GM18499 (cell line): ENCODE data around the gene RADIL.
"Not testable (repeated sequence)": the region's sequence is repeated elsewhere in the genome, so short reads cannot be mapped to it uniquely, and the experiment has no call there.

Source experiments
- ATAC-seq: cut with Tn5 transposase; IDR thresholded peaks from one replicate; pipeline ENCODE4 v1.9.1; 2021; ENCODE audit warnings: moderate number of reproducible peaks; ENCODE audit not compliant: insufficient read depth, unreplicated experiment

The RADIL gene

DNA sequence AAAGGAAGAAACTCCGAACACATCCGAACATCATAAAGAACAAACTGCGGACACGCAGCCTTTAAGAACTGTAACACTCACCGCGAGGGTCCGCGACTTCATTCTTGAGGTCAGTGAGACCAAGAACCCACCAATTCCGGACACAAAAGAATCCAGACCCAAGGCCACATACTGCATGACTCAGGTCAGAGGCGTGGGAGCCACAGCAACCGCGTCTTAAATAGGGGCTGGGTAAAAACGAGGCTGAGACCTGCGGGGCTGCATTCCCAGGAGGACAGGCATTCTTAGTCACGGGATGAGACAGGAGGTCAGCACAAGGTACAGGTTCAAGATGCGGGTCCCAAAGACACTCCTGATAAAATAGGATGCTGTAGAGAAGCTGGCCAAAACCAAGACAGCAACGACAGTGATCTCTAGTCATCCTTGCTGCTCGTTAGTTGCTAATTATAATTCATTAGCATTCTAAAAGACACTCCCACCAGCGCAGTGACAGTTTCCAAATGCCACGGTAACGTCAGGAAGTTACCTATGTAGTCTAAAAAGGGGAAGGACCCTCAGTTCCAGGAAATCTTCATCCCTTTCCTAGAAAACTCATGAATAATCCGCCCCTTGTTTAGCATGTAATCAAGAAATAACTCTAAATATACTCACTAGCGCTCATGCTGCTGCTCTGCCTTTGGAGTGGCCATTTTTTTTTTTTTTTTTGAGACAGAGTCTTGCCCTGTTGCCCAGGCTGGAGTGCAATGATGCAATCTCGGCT is 88.7 kb downstream of the RADIL start:
- no peak for ATAC-seq

DNA sequence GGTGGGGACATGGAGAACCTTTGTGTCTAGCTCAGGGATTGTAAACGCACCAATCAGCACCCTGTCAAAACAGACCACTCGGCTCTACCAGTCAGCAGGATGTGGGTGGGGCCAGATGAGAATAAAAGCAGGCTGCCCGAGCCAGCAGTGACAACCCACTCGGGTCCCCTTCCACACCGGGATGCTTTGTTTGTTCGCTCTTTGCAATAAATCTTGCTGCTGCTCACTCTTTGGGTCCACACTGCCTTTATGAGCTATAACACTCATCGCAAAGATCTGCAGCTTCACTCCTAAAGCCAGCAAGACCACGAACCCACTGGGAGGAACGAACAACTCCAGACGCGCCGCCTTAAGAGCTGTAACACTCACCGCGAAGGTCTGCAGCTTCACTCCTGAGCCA is 89.3 kb downstream of the RADIL start:
- ATAC-seq, result not testable (repeated sequence)

DNA sequence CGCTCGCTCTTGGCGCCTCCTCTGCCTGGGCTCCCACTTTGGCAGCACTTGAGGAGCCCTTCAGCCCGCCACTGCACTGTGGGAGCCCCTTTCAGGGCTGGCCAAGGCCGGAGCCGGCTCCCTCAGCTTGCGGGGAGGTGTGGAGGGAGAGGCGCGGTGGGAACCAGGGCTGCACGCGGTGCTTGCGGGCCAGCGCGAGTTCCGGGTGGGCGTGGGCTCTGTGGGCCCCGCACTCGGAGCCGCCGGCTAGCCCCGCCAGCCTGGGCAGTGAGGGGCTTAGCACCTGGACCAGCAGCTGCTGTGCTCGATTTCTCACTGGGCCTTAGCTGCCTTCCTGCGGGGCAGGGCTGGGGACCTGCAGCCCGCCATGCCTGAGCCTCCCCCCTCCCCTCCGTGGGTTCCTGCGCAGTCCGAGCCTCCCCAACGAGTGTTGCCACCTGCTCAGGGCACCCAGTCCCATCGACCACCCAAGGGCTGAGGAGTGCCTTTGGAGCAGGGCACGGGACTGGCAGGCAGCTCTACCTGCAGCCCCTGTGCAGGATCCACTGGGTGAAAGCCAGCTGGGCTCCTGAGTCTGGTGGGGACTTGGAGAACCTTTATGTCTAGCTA is 90.0 kb downstream of the RADIL start:
- ATAC-seq, result not testable (repeated sequence)

DNA sequence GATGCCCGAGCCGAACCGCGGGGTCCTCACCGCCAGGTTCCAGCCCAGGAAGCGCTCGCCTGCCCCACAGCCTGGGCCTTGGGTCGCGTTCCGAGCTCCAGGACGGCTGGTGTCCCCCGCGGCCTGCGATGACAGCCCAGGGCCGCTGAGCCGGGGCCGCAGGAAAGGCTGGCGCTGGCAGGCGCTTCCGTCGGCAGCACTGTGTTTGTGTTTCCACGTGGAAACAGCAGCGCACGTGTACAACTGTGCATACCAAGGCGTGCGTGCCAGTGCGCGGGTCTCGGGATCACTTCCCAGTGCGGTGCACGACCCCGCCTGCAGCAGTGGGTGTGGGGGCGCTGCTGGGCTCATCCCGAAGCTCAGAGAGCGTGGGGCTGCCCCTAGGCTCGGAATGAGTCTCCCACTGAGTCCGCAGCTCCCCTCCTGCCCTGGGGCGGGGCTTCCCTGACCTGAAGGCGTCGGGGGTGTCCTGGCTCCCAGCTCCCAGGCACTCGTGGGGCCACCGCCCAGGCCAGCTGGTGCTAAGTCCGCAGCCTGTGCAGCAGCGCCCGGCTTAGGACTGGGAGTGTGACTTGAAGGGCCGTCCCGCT is 90.9 kb downstream of the RADIL start:
- ATAC-seq, result no peak

DNA sequence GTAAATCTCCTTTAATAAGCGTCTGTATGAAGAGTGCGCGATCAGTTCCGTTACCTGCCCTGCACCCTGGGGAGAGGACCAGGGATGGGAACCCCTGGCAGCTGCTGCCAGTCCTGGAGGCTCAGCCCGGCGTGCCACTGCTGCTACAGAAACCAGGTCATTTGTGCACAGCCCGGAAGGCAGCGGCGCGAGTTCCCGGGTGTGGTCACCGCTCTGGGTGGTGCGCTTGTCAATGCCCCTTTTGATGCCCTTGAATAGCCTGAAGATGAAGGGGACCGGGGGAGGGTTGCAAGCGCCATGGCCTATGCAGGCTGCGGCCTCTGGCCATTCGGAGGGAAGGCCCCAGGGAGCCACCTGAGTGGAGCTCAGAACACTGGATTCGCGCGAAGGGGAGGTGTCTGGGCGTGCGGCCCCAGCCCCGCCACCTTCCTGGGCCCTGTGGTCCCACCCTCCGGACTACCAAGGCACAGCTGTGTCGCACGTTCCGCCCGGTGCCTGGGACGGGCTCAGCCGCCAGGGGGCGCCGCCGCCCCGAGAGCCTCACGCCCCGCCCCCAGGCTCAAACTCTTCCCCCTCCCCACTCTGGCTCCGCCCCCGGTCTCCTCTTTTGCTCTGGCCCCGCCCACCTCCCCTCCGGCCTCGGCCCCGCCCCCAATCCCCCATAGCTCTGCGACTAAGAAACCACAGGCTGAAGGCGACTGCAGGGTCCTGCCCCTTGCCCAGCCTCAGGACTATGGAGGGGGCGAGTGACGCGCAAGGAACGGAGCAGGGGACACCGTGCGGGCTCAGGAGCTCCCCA is 91.6 kb downstream of the RADIL start:
- ATAC-seq, result no peak

DNA sequence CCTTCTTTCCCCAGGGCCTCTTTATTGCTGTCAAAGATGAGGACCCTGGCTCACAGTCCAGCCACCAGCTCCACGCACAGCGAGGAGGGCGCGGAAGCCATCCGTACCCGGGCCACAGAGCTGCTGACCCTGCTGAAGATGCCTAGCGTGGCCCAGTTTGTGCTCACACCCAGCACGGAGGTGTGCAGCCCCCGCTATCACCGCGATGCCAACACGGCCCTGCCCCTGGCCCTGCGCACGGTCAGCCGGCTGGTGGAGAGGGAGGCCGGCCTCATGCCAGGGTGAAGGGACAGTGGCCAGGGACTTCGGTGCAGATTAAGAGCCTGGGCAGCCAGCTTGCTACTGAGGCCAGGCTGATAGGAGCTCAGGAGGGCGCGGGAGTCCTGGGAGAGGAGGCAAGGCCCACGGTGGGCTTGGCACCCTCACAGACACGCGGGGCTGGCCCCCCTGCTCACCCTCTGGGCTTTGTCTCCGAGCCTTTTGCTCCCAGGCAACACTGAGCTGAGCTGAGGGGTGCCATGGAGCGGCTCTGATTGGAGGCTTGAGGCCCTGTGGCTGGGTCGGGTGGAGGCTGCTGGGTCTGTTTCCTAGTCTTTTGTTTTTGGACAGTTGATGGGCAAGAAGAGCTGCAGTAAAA is 92.3 kb downstream of the RADIL start:
- no peak for ATAC-seq

DNA sequence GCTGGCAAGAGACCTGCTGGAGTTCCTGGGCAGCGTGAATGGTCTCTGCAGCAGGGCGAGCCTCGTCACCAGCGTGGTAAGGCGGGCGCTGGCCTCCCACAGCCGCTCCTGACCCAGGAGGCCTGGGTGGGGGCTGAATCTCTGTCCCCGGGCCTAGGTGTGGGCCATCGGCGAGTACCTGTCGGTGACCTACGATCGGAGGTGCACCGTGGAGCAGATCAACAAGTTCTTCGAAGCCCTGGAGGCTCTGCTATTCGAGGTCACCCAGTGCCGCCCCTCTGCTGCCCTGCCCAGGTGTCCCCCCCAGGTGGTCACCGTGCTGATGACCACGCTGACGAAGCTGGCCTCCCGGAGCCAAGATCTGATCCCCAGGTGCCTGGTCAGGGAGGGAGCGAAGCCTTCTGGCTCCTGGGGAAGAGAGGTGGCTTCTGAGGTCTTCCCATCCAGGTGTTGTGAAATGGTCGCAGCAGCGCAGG is 93.0 kb downstream of the RADIL start:
- no peak for ATAC-seq

DNA sequence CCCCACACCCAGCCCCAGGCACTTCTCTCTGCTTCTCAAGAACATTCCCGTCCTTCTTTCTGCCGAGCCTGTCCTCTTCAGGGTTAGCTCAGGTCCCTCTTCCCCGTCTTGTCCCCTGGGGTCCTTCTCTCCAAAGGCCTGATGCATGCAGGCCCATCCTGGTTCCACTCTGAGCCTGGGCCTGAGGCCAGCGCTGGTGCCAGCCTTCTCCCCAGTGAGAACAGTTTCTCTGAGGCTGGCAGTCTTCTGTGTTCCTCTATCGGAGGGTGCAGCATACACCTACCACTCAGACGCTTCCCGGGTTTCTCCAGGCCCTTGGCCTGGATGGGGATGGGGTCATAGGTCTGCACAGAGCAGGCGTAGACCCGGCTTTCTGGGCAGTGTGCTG is 93.4 kb downstream of the RADIL start:
- no peak for ATAC-seq

DNA sequence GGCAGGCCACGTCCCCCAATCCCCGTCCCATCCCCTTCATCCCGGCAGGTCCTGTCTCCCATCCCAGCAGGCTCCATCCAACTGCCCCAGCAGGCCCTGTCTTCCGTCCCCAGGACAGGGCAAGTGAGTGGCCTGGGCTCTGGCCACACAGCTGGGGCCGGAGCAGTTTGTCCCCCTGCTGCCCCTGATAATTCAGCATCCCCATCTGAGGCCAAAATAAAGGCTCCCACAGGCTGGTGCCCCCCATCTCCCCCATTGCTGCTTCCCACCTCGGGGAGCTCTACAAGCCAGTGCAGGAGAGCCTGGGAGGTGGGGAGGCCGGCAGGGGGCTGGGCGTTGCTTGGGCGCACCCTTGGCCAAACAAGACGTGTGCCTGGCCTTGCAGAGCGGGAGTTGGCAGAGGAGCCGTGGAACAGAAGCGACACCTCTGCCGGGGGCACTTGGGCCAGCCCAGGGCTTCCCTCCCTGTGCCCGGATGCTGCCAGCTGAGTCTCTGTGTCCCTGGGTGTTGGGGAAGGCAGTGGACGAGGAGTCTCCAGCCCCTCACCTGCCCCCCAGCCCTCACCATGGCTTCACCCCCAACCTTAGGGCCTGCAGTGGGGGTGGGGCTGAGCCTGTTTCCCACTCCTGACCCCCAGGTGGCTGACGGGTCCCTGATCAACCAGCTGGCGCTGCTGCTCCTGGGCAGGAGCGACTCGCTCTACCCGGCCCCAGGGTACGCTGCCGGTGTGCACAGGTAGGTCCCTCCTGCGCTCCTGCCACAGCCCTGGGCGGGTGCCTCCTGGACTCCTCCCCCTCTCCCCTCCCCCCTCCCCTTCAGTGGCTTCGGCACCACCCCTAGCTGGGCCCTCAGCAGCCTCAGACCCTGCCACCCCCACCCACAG is 94.1 kb downstream of the RADIL start:
- ATAC-seq, result no peak

DNA sequence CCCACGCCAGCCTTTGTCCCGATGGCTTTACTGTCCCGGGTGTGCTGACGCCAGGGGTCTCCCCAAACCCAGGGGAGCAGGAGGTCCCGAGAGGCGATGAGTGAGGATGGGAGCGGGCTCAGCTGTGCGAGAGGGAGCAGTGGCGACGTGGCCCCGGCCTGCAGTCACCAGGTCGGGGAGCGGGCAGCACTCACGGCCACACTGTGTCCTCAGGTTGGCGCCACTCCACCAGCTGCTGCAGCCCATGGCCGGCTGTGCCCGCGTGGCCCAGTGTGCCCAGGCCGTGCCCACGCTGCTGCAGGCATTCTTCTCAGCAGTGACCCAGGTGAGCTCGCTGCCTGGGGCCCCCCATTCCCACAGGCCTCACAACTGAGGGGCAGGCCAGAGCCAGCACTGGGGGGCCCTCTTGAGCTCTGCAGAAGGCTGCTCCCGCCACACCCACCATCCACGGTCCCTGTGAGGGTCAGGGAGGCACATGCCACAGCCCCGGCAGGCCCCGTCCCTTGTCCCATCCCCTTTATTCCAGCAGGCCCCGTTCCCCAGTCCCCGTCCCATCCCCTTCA is 94.8 kb downstream of the RADIL start:
- ATAC-seq, result no peak

DNA sequence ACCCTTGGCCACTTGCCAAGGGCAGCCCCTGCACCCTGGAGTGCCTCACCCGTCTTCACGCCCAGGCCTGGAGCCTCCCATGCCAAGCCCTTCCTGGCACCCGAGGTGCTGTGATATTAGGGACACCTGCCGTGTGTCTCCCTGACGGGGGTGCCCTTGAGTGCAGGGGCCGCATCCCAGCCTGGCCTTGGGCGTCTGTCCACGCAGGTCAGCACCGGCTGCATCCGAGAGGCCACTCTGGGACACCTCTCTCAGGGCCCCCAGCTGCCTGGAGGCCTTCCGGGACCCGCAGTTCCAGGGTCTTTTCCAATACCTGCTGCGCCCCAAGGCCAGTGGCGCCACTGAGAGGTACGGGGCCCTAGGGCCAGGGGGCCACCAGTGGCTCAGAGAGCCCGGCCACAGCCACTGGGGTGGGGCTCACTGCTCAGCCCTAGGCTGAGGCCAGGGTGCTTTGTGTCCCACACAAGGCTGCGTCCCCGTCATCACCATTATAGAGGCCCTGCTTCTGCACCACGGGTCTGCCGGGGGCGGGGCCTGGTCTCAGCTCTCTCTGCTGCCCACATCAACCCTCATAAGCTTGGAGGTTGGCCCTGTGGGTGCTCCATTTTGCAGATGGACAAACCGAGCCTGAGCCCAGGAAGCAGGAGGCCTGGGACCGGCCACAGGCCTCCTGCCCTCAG is 95.4 kb downstream of the RADIL start:
- no peak for ATAC-seq

DNA sequence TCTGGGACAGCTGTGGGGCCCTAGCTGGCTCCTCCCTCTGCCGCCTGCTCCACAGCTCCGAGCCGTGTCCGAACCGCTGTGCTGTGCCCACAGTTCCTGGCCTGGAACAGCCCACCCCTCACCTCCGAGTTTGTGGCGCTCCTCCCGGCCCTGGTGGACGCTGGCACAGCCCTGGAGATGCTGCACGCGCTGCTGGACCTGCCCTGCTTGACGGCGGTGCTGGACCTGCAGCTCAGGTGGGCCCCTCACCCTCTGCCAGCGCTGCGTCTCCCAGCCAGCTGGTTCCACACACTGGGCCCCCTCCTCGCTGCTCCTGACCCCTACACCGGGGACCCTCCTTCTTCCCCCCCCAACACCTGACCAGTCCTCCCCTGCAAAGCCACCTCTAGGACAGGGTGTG is 96.0 kb downstream of the RADIL start:
- ATAC-seq, result no peak

DNA sequence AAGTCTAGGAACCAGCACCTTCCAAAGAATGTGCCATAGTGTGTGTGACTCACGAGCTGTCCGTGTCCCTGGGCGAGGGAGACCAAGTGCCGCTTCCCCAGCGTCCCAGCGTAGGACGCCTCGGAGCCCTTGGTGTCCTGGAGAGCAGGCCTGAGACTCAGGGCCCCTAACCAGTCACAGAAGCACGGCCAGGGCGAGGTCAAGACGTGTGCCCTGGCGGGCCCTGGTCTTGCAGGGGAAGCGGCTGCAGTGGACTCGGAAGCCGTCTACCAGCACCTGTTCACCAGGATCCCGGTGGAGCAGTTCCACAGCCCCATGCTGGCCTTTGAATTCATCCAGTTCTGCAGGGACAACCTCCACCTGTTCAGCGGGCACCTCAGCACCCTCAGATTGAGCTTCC is 97.5 kb downstream of the RADIL start:
- no peak for ATAC-seq

DNA sequence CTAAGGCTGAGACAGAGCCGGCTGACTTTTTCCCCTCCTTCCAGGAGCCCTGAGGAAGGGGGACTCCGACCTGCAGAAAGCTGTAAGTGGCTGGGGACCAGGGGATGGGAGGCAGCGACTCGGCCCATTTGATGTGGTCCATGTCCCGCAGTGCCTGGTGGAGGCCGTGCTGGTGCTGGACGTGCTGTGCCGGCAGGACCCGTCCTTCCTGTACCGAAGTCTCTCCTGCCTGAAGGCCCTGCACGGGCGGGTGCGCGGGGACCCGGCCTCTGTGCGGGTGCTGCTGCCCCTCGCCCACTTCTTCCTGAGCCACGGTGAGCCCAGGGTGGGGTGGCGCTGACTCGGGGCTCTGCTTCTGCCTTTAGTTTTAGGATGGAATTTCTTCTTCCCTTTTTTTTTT is 98.1 kb downstream of the RADIL start:
- no peak for ATAC-seq

DNA sequence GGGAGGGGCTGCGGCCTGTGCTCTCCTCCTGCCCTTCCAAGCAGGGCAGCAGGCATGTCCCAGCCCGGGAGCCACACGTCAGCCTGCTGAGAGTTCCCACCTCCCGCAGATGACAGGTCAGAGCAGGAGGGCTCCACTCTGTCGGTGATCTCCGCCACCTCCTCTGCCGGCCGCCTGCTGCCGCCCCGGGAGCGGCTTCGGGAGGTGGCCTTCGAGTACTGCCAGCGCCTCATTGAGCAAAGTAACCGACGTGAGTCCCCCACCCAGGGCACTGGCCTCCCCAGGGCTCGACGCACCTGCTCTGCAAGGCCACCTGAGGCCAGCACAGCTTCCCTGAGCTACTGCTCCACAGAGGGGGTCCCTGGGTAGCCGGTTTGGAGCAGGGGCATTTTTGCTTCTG is 98.7 kb downstream of the RADIL start:
- no peak for ATAC-seq

DNA sequence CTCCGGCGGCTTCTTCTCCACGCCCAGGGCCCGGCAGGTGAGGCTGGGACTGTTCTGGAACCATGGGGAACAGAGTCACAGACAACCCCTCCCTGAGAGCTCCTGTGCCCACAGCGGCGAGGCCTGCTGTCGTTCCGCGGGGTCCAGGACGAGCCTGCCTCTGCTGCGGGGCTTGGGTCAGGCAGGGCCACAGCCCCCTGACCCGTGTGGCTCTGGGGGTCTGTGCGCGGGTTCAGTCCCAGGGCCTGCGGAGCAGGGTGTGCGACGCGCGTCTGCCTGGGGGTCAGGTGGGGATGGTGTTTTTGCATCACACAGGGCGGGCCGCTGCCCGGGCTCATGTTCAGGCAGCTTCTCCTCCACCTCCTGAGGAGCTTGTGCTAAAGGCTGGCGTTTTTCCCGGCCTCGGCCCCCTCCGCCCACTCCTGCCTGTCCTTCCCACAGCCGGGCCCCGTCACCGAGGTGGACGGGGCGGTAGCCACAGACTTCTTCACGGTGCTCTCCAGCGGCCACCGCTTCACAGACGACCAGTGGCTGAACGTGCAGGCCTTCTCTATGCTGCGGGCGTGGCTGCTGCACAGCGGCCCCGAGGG is 99.7 kb downstream of the RADIL start:
- ATAC-seq, result no peak

DNA sequence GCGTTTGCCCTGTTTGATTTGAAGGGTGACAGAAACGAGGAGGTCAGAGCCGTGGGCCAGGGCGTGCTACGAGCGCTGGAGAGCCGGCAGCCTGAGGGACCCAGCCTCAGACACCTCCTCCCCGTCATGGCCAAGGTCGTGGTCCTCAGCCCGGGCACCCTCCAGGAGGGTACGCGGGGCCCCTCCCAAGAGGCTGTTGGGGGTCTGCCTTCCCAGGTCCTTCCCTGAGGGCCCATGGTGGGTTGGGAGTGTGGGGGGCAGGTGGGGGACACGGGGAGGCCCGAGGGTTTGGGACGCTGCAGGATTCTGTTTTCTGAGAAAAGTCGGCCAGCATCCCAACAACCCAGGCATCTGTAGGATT is 100.2 kb downstream of the RADIL start:
- ATAC-seq, result no peak
